Mesenchymal stem cell (in vitro differentiated cells and primary cell): ENCODE results near the gene SRL. TPM values are rescaled to one million over a fixed set of nuclear protein-coding genes. Genes with fewer than 3 reads are reported as not detected.

Experiments used
- DNase-seq: peaks from one replicate; pipeline ENCODE4 v3.0.0-alpha.2; 2013
- H2AFZ ChIP-seq: one replicate; pipeline ENCODE4 v1.6.1; 2013; ENCODE audit warnings: low read depth, mild to moderate bottlenecking, control low read depth, inconsistent platforms, low read length, moderate library complexity
- H2AK5ac ChIP-seq: 2 replicates; pipeline ENCODE4 v1.6.1; 2013; ENCODE audit warnings: low read length, moderate library complexity, mild to moderate bottlenecking, inconsistent platforms; ENCODE audit not compliant: severe bottlenecking
- H2BK120ac ChIP-seq: one replicate; pipeline ENCODE4 v1.6.1; 2013; ENCODE audit warnings: low read depth, mild to moderate bottlenecking, inconsistent platforms, low read length, moderate library complexity
- H2BK12ac ChIP-seq, 2 experiments: one replicate each; pipeline ENCODE4 v1.6.1; 2013; ENCODE audit warnings: inconsistent platforms in 2 of 2, low read length in 2 of 2, mild to moderate bottlenecking in 2 of 2, moderate library complexity in 2 of 2, control low read depth in 1 of 2
- H2BK15ac ChIP-seq: one replicate; pipeline ENCODE4 v1.6.1; 2013; ENCODE audit warnings: mild to moderate bottlenecking, low read depth, inconsistent platforms; ENCODE audit not compliant: poor library complexity, severe bottlenecking
- H2BK5ac ChIP-seq: 2 replicates; pipeline ENCODE4 v1.6.1; 2013; ENCODE audit warnings: low read depth, mild to moderate bottlenecking, low read length, control low read depth, inconsistent platforms; ENCODE audit not compliant: poor library complexity, severe bottlenecking
- H3K14ac ChIP-seq, 2 experiments: one replicate each; pipeline ENCODE4 v1.6.1; 2013; ENCODE audit warnings: inconsistent platforms in 2 of 2, low read length in 2 of 2, control low read depth in 1 of 2, mild to moderate bottlenecking in 1 of 2, moderate library complexity in 1 of 2
- H3K18ac ChIP-seq, 2 experiments: one replicate each; pipeline ENCODE4 v1.6.1; 2013; ENCODE audit warnings: inconsistent platforms in 2 of 2, low read length in 2 of 2, control low read depth in 1 of 2, low read depth in 1 of 2, mild to moderate bottlenecking in 1 of 2
- H3K23ac ChIP-seq, 2 experiments: one replicate each; pipeline ENCODE4 v1.6.1; 2013; ENCODE audit warnings: inconsistent platforms in 2 of 2, low read length in 2 of 2, mild to moderate bottlenecking in 2 of 2, moderate library complexity in 2 of 2, control low read depth in 1 of 2
- H3K27ac ChIP-seq: 2 replicates; pipeline ENCODE4 v1.5.1; 2013; ENCODE audit warnings: mild to moderate bottlenecking, moderate library complexity, low read length, control low read depth, inconsistent platforms; ENCODE audit not compliant: poor library complexity, severe bottlenecking
- H3K27me3 ChIP-seq, 2 experiments: 2 replicates each; pipeline versions ENCODE4 v1.6.1 to v1.7.0; 2013; ENCODE audit warnings: low read length in 2 of 2, mild to moderate bottlenecking in 2 of 2, moderate library complexity in 2 of 2, control low read depth in 1 of 2, inconsistent platforms in 1 of 2; ENCODE audit not compliant: control insufficient read depth in 1 of 2, insufficient read depth in 1 of 2
- H3K36me3 ChIP-seq, 2 experiments: 2 replicates each; pipeline versions ENCODE4 v1.6.1 to v1.7.0; 2013; ENCODE audit warnings: low read length in 2 of 2, control low read depth in 1 of 2, inconsistent platforms in 1 of 2, low read depth in 1 of 2, mild to moderate bottlenecking in 1 of 2; ENCODE audit not compliant: insufficient read depth in 2 of 2, control insufficient read depth in 1 of 2
- H3K4ac ChIP-seq, 2 experiments: one replicate each; pipeline ENCODE4 v1.6.1; 2013; ENCODE audit warnings: inconsistent platforms in 2 of 2, low read length in 2 of 2, mild to moderate bottlenecking in 2 of 2, moderate library complexity in 2 of 2, control low read depth in 1 of 2, low read depth in 1 of 2
- H3K4me1 ChIP-seq: 2 replicates; pipeline ENCODE4 v1.6.1; 2013; ENCODE audit warnings: low read depth, low read length, control low read depth; ENCODE audit not compliant: control insufficient read depth, insufficient read depth
- H3K4me2 ChIP-seq: 2 replicates; pipeline ENCODE4 v1.6.1; 2013; ENCODE audit warnings: low read length, mild to moderate bottlenecking, inconsistent platforms; ENCODE audit not compliant: poor library complexity, severe bottlenecking
- H3K4me3 ChIP-seq, 2 experiments: 2 replicates each; pipeline versions ENCODE4 v1.5.1 to v1.7.0; 2013; ENCODE audit warnings: low read length in 2 of 2, mild to moderate bottlenecking in 2 of 2, control low read depth in 1 of 2, low read depth in 1 of 2; ENCODE audit not compliant: insufficient read depth in 1 of 2
- H3K79me1 ChIP-seq: replicated peaks from 2 replicates; pipeline ENCODE4 v1.6.1; 2013; ENCODE audit warnings: mild to moderate bottlenecking, control low read depth, low read length, inconsistent platforms; ENCODE audit not compliant: poor library complexity, severe bottlenecking
- H3K9ac ChIP-seq: 2 replicates; pipeline ENCODE4 v1.7.0; 2013; ENCODE audit warnings: mild to moderate bottlenecking, low read length, moderate library complexity
- H3K9me3 ChIP-seq: 2 replicates; pipeline ENCODE4 v1.7.0; 2013; ENCODE audit warnings: mild to moderate bottlenecking, low read length; ENCODE audit not compliant: control insufficient read depth
- H4K8ac ChIP-seq: one replicate; pipeline ENCODE4 v1.6.1; 2013; ENCODE audit warnings: inconsistent platforms, mild to moderate bottlenecking, low read length, moderate library complexity
- H4K91ac ChIP-seq: one replicate; pipeline ENCODE4 v1.6.1; 2013; ENCODE audit warnings: mild to moderate bottlenecking, low read length, inconsistent platforms
- WGBS: methylation state at CpG from one replicate; pipeline ENCODE4 v1.1.7; 2013; ENCODE audit warnings: mixed read lengths; 5-methylcytosine and 5-hydroxymethylcytosine counted together
- polyA plus RNA-seq, 2 experiments: library from polyadenylated mRNA; stranded (reverse); fragments of 200-250 nt; gene quantifications; one replicate each; pipeline ENCODE4 v1.2.3, GENCODE V29; 2013

SRL gene
- not detected for polyA plus RNA-seq (2013, experiment 1 of 2)
- not detected for polyA plus RNA-seq (2013, experiment 2 of 2)

DNA sequence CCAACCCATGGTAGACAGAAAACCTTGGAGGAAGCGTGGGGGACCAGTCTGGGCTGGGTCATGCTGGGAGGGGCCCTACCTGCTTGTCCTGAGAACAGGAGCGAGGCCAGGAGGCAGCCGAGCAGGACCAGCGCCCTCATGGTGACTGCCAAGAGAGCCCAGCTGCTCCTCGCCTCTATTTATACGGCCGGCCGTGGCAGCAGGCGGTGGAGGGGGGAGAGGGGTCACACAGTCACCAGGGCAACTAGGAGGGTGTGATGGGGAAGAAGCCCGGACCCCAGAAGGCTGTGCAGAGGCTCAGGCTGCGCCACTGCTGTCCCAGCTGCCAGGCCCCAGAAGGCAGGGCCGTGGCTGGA is at the start of gene SRL:
SRL (minus strand) TSS at position 153 of the 356 bp plus-strand sequence; CDS start at position 140, 13 bp downstream.
- Histone ChIP-seq H3K4me1 (peaks cover 2% of the 10 kb centered on the region), H2AFZ (no peak within 1 kb of the TSS), H2BK5ac (no peak within 1 kb of the TSS), H2BK120ac (no peak within 1 kb of the TSS), H2BK15ac (no peak within 1 kb of the TSS), H3K9me3 (no peaks in the 10 kb centered on the region), H3K36me3 (no peaks in the 10 kb centered on the region), H3K4me2 (no peak within 1 kb of the TSS), H3K14ac (no peak within 1 kb of the TSS), H3K23ac (no peak within 1 kb of the TSS), H4K91ac (peak within 1 kb of the TSS; percentile 11), H3K4me3 (no peak within 1 kb of the TSS), H2AK5ac (no peak within 1 kb of the TSS), H3K18ac (no peak within 1 kb of the TSS), H2BK12ac (no peak within 1 kb of the TSS), H3K27me3 (peaks cover 0 to 68% of the 10 kb centered on the region in 2 experiments), H3K79me1 (no peaks in the 10 kb centered on the region), H4K8ac (no peak within 1 kb of the TSS), H3K27ac (no peak within 1 kb of the TSS), H3K9ac (no peak within 1 kb of the TSS), H3K4ac (no peak within 1 kb of the TSS)
- no peak for DNase-seq
- 93% methylated on average over 12 of the region's 12 CpGs for WGBS

DNA sequence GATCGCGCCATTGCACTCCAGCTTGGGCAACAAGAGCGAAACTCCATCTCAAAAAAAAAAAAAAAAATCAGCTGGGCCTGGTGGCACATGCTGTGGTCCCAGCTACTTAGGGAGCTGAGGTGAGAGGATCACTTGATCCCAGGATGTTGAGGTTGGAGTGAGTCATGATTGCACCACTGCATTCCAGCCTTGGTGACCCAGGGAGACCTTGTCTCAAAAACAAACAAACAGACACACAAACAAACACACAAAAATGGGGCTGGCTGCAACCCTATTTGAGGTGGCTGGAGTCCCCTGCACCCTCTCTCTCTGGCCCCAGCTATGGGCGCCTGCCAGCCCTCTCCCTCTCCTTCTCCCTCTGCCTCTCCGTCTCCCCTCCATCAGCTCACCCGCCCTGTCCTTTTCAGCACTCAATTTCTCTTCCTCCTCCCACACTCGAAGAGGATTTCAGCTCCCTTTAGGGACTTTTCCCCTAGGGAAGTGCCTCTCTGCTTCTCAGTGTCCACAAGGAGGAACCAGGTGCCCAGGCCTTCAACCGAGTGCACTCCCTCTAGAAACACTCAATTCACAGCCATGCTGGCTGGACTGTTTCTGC is 48.5 kb upstream of the SRL start:
- H2AK5ac ChIP-seq, result no peak overlapping the region
- H2BK5ac ChIP-seq, result no peak overlapping the region
- no peak overlapping the region for H3K4me2 ChIP-seq
- H3K27me3 ChIP-seq, result no peaks in the 10 kb centered on the region
- peaks cover 36% of the 10 kb centered on the region for H3K4me1 ChIP-seq
- no peak overlapping the region for H3K9ac ChIP-seq
- H3K18ac ChIP-seq, result peak overlapping the region in 1 of 2 experiments; percentile 13
- no peak overlapping the region for H2AFZ ChIP-seq
- no peak overlapping the region for H4K91ac ChIP-seq
- no peak overlapping the region for H2BK120ac ChIP-seq
- H3K23ac ChIP-seq, result no peak overlapping the region
- H2BK15ac ChIP-seq, result no peak overlapping the region
- WGBS, result 43% methylated on average over 7 of the region's 8 CpGs
- no peak overlapping the region for H3K4me3 ChIP-seq
- H3K4ac ChIP-seq, result peak overlapping the region in 1 of 2 experiments; percentile 9
- DNase-seq, result peak; percentile 95
- H3K36me3 ChIP-seq, result no peaks in the 10 kb centered on the region
- H3K9me3 ChIP-seq, result no peaks in the 10 kb centered on the region
- H4K8ac ChIP-seq, result peak overlapping the region; percentile 56
- peak overlapping the region; percentile 49 to 83 for H2BK12ac ChIP-seq
- H3K27ac ChIP-seq, result no peak overlapping the region
- no peak overlapping the region for H3K14ac ChIP-seq
- no peaks in the 10 kb centered on the region for H3K79me1 ChIP-seq

DNA sequence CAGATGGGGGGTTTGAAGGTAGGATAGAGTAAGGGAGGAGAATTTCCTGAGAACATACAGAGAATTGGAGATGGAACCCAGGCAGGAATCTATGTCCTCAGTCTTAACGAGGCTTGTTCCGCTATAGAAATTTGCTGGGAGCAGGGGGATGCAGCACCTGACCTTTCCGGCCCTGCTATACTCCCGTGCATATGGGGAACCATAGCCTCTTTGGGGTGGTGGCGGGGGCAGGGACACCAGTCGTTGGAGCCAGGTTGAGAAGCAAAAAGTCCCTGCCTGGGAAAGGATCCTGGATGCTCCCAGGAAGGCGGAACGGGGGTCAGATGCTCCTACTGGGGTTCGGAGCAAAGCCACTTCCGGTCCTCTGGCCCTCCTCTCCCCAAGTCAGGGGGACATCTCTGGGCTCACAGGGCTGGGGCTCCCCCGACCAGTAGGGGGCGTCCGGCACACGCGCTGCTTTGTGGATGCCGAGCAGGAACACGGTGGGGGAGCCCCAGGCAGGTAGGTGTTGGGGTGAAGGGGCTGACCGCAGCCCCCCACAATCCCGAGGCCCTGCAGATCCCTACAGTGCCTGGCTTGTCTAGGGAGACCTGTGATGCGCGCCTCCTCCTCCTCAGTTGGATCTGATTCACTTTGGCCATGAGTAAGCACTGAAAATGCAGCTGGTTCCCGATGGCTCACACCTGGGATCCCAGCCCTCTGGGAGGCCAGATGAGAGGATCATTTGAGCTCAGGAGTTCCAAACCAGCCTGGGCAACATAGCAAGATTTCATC is 46.5 kb upstream of the SRL start:
- Histone ChIP-seq H3K23ac (no peak overlapping the region), H3K4me3 (peak overlapping the region in 1 of 2 experiments; percentile 56), H2BK5ac (no peak overlapping the region), H3K4me1 (peaks cover 30% of the 10 kb centered on the region), H2AK5ac (peak overlapping the region; percentile 65), H3K9ac (peak overlapping the region; percentile 35), H3K27ac (no peak overlapping the region), H3K9me3 (no peaks in the 10 kb centered on the region), H3K79me1 (no peaks in the 10 kb centered on the region), H3K4ac (peak overlapping the region; percentile 34 to 49), H2BK120ac (no peak overlapping the region), H3K4me2 (peak overlapping the region; percentile 30), H4K8ac (peak overlapping the region; percentile 85), H3K14ac (no peak overlapping the region), H2BK15ac (peak overlapping the region; percentile 58), H2AFZ (no peak overlapping the region), H3K27me3 (no peaks in the 10 kb centered on the region), H3K18ac (peak overlapping the region in 1 of 2 experiments; percentile 55), H4K91ac (peak overlapping the region; percentile 88), H3K36me3 (no peaks in the 10 kb centered on the region), H2BK12ac (peak overlapping the region; percentile 47 to 94)
- 25% methylated on average over 22 of the region's 22 CpGs for WGBS
- peak; percentile 71 for DNase-seq

DNA sequence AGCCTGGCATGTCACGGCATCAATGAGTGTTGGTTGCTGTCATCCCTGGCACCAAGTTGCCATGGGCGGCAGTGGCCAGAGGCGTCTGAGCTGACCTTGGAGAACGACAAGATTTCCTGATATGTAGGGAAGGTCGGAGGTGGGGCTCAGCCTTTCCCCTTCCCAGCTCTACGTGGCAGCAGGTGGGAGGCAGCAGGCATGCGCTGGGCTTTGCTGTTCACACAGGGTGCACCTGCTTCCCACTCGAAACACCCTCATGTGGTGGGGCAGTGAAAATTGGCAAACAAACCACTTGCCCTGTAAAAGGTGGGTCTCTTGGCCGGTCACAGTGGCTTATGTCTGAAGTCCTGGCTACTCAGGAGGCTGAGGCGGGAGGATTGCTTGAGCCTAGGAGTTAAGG is 43.3 kb upstream of the SRL start:
- Histone ChIP-seq H2AK5ac (no peak overlapping the region), H2BK12ac (no peak overlapping the region), H3K79me1 (no peaks in the 10 kb centered on the region), H3K4me3 (no peak overlapping the region), H3K4me2 (no peak overlapping the region), H3K23ac (no peak overlapping the region), H4K8ac (no peak overlapping the region), H4K91ac (no peak overlapping the region), H3K18ac (no peak overlapping the region), H2BK5ac (no peak overlapping the region), H2AFZ (no peak overlapping the region), H3K4ac (no peak overlapping the region), H3K27ac (no peak overlapping the region), H2BK120ac (no peak overlapping the region), H3K36me3 (no peaks in the 10 kb centered on the region), H3K9me3 (no peaks in the 10 kb centered on the region), H2BK15ac (peak overlapping the region; percentile 58), H3K14ac (no peak overlapping the region), H3K4me1 (peaks cover 20% of the 10 kb centered on the region), H3K9ac (no peak overlapping the region), H3K27me3 (no peaks in the 10 kb centered on the region)
- no peak for DNase-seq
- 85% methylated on average over 10 of the region's 10 CpGs for WGBS
